Measurements from ENCODE around the gene MRTFA. TPM values are rescaled to one million over a fixed set of nuclear protein-coding genes. Genes with fewer than 3 reads are reported as not detected.

MRTFA gene
- total and polyA plus RNA-seq, 8 donors, result 11.1 to 706 (median 61.2) TPM

DNA sequence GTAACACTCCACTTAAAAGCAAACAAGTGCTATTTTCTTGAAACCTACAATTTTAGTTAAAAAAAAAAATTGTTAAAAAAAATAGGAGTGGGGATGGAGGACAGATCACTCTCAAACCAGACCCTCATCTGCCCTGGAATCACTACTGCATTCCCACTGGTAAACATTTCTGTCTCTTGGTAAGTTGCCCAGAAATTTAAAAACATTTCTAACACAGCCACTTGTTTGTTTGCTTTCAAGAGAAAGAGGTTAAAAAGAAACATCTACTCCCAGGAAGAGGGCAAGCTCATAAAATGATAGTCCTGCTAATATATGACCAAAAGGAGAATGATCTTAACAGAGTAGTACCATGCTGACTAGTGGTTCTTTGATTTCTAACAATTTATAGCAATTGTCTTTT lies 182.8 kb downstream of the MRTFA start:
- TF ChIP-seq, protein P1, sequence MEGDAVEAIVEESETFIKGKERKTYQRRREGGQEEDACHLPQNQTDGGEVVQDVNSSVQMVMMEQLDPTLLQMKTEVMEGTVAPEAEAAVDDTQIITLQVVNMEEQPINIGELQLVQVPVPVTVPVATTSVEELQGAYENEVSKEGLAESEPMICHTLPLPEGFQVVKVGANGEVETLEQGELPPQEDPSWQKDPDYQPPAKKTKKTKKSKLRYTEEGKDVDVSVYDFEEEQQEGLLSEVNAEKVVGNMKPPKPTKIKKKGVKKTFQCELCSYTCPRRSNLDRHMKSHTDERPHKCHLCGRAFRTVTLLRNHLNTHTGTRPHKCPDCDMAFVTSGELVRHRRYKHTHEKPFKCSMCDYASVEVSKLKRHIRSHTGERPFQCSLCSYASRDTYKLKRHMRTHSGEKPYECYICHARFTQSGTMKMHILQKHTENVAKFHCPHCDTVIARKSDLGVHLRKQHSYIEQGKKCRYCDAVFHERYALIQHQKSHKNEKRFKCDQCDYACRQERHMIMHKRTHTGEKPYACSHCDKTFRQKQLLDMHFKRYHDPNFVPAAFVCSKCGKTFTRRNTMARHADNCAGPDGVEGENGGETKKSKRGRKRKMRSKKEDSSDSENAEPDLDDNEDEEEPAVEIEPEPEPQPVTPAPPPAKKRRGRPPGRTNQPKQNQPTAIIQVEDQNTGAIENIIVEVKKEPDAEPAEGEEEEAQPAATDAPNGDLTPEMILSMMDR (IDR thresholded peaks at IDR 0.05), result no peak
- TF ChIP-seq POLR2AphosphoS5 (IDR thresholded peaks at IDR 0.05) (no peak), EP300 (IDR thresholded peaks at IDR 0.05) (no peak), POLR2A (IDR thresholded peaks at IDR 0.05) (no peak)
- no peak overlapping the region for H3K4me3 ChIP-seq
- H3K27me3 ChIP-seq, result no peaks in the 10 kb centered on the region
- DNase-seq, result no peak
- peak overlapping the region in 2 of 5 donors; percentile 6 to 49 for H3K27ac ChIP-seq
- H3K36me3 ChIP-seq, result no peaks in the 10 kb centered on the region
- peaks cover 12 to 76% (median 40%) of the 10 kb centered on the region in 4 donors for H3K4me1 ChIP-seq
- no peaks in the 10 kb centered on the region for H3K9me3 ChIP-seq
- intact Hi-C loops (cut with DNase I; ENCODE audit: low total_unique reads), result no loop called here

DNA sequence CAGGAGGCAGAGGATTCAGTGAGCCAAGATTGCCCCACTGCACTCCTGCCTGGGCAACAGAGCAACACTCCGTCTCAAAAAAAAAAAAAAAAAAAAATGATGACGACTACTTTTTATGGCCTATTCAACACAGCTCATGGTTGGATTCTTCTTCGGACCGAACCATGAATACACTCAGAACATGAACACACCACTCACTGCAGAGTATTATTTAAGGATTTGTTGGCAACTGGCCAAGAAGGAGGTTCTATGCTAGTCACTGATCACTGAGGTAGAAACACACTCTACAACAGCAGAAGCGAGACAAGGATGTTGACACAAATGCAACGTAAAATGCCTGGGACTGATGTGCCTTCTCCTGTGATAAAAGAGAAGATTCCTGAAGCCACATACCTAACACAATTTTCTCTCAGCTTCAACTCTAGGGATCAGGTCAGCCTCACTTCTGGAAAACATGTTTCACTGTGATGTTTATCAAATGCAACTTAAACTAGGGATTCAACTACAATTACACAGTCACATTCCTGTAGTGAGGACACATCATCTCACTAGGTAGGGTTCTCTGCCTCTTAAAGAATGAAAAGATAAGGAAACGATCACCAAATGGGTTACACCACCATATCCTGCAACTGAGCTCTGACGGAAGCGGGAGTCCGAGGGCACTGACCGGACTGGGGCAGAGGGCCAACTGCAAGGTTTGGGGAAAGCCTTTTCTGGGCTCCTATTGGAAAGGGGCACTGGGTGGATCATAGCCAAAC lies 183.6 kb downstream of the MRTFA start:
- peaks cover 18 to 81% (median 44%) of the 10 kb centered on the region in 4 donors for H3K4me1 ChIP-seq
- TF ChIP-seq POLR2AphosphoS5 (IDR thresholded peaks at IDR 0.05) (no peak), EP300 (IDR thresholded peaks at IDR 0.05) (no peak), POLR2A (IDR thresholded peaks at IDR 0.05) (no peak)
- no peak for DNase-seq
- no peaks in the 10 kb centered on the region for H3K36me3 ChIP-seq
- no peak overlapping the region for H3K4me3 ChIP-seq
- intact Hi-C loops (cut with DNase I; ENCODE audit: low total_unique reads), result no loop called here
- WGBS, 5 donors, result 73 to 78% (median 76%) methylated on average over 11 of the region's 11 CpGs
- no peaks in the 10 kb centered on the region for H3K9me3 ChIP-seq
- peak overlapping the region in 3 of 5 donors; percentile 6 to 49 (median 42) for H3K27ac ChIP-seq
- no peaks in the 10 kb centered on the region for H3K27me3 ChIP-seq

DNA sequence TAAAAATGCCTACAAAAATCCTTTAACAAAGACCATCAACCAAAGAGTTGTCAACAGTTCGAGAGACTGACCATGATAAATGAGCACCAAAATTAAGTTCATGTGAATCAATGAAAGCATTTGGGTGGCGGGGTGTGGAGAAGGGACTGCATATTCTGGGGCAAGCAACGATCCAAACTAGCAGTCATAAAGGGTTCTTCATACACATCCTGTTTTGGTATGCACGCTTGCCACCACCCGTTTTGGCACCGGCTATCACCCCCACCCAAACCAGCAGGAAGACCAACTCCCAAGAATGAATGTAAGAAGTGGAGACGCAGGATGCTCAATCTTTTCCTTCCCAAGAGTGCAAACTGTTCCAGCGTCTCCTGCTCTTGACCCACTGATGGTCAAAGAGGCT lies 185.3 kb downstream of the MRTFA start:
- intact Hi-C loops (cut with DNase I; ENCODE audit: low total_unique reads), result no loop called here
- no peak for TF ChIP-seq POLR2A (IDR thresholded peaks at IDR 0.05)
- no peak for TF ChIP-seq POLR2AphosphoS5 (IDR thresholded peaks at IDR 0.05)
- TF ChIP-seq, protein P1 (IDR thresholded peaks at IDR 0.05), result no peak
- TF ChIP-seq EP300 (IDR thresholded peaks at IDR 0.05), result no peak

DNA sequence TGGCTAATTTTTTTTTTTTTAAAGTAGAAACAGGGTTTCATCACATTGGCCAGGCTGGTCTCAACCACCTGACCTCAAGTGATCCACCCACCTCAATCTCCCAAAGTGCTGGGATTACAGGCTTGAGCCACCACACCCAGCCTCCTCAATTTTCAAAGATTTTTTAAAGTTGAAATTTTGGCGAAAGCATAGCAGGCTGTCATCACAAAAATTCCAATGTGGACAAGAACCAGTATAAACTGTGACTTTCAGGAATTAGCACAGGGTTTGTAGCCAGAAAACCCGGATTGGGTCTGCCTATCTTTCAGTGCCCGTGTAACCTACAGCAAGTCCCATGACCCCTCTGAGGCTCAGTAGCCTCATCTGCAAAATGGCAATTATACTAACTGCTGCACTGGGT lies 185.9 kb downstream of the MRTFA start:
- Histone ChIP-seq H3K4me1 (peaks cover 19 to 74% (median 45%) of the 10 kb centered on the region in 4 donors), H3K36me3 (no peaks in the 10 kb centered on the region), H3K27me3 (no peaks in the 10 kb centered on the region), H3K9me3 (no peaks in the 10 kb centered on the region), H3K4me3 (no peak overlapping the region), H3K27ac (peak overlapping the region in 1 of 5 donors; percentile 0)
- TF ChIP-seq EP300 (IDR thresholded peaks at IDR 0.05) (no peak), POLR2AphosphoS5 (IDR thresholded peaks at IDR 0.05) (no peak), POLR2A (IDR thresholded peaks at IDR 0.05) (no peak)
- TF ChIP-seq, protein P1 (IDR thresholded peaks at IDR 0.05), result no peak
- WGBS, 5 donors, result 70 to 86% (median 78%) methylated on average over 3 of the region's 3 CpGs
- intact Hi-C loops (cut with DNase I; ENCODE audit: low total_unique reads), result no loop called here
- no peak for DNase-seq

More for the DNA sequence above, 185.3 kb downstream of the MRTFA start:
- 71 to 78% (median 73%) methylated on average over 8 of the region's 8 CpGs for WGBS, 5 donors
- Histone ChIP-seq H3K27ac (no peak overlapping the region), H3K9me3 (no peaks in the 10 kb centered on the region), H3K27me3 (no peaks in the 10 kb centered on the region), H3K36me3 (no peaks in the 10 kb centered on the region), H3K4me3 (no peak overlapping the region), H3K4me1 (peaks cover 19 to 80% (median 45%) of the 10 kb centered on the region in 4 donors)
- no peak for DNase-seq

DNA sequence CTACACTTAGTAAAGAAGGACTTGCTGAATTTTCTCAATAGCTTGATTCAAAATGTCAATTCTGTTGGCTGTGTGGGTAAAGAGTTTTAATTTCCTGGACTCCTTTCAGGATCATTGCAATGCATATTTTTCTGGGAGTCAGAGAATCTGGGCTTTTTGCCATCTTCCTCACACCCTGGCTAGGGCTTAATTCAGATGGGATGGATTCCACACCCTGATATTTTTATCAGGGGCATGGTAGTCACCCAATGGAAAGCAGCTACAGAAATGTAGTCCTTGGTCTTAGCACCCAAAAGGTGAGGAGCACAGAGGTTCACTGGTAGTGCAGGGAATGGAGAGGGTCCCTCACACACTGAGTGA lies 186.9 kb downstream of the MRTFA start:
- intact Hi-C loops (cut with DNase I; ENCODE audit: low total_unique reads), result no loop called here
- Histone ChIP-seq H3K4me3 (no peak overlapping the region), H3K27me3 (no peaks in the 10 kb centered on the region), H3K4me1 (peaks cover 19 to 73% (median 45%) of the 10 kb centered on the region in 4 donors), H3K9me3 (no peaks in the 10 kb centered on the region), H3K36me3 (no peaks in the 10 kb centered on the region), H3K27ac (peak overlapping the region in 4 of 5 donors; percentile 22 to 43 (median 31))
- peak in 1 of 2 donors; percentile 36 for DNase-seq
- TF ChIP-seq POLR2AphosphoS5 (IDR thresholded peaks at IDR 0.05), result no peak
- TF ChIP-seq, protein P1 (IDR thresholded peaks at IDR 0.05), result no peak
- TF ChIP-seq POLR2A (IDR thresholded peaks at IDR 0.05), result no peak
- no peak for TF ChIP-seq EP300 (IDR thresholded peaks at IDR 0.05)
